SKM-1 treated with dmso at 0.1 percent for 144 hours (cell line): ENCODE results near the gene PSG7.
"Not testable (repeated sequence)": the region's sequence is repeated elsewhere in the genome, so short reads cannot be mapped to it uniquely, and the experiment has no call there.

ENCODE experiments used
- DNase-seq: peaks from one replicate; lab custom pipeline; 2025; ENCODE audit not compliant: unreplicated experiment; lab: John Stamatoyannopoulos, UW

Gene PSG7

DNA sequence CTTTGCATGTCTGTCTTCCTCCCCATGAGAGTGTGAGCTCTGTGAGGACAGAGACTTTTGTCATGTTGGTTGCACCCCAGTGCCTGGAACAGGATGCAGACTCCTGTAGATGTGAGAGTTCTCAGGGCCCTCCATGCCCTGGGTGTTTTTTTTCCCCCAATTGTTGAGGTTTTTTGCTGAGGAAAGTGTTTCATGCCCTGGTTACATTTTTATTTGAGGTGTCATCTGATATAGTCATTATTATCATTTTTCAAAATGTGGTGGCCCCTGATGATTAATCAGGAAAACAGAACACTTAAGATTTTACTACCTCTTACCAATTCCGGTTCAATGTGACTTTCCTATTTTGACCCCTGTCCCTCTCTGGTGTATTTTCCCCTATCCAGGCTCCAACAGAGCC is 20.1 kb downstream of the PSG7 start:
- DNase-seq: not testable (repeated sequence)

DNA sequence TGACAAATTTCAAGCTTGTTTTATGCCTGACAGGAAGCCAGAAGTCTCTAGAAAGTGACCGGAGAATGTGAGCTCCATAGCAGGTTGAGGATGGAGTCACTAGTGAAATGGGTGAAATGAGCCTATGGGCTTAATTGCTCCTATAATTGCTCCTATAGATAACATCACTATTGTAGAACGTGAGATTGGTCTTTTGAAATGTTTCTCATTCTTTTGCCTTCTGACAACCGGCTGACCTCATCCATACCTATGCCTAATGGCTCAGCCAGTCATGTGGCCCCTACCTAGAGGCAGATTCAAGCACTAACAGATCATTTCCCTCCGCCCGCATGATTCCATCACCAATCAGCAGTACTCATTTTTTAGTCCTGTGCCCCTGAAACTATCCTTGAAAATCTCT is 23.5 kb downstream of the PSG7 start:
- DNase-seq: not testable (repeated sequence)

DNA sequence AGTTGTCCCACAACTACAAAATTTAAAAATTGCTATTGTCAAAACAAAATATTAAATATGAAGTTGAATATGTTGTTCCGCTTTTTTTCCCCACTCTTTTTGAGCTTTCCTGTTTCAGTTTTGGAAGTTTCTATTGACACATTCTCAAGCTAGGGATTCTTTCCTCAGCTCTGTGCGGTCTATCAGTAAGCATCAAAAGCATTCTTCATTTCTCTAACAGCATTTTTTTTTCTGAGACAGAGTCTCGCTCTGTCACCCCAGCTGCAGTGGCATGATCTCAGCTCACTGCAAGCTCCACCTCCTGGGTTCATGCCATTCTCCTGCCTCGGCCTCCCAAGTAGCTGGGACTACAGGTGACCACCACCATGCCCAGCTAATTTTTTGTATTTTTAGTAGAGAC is 24.1 kb downstream of the PSG7 start:
- not testable (repeated sequence) for DNase-seq

DNA sequence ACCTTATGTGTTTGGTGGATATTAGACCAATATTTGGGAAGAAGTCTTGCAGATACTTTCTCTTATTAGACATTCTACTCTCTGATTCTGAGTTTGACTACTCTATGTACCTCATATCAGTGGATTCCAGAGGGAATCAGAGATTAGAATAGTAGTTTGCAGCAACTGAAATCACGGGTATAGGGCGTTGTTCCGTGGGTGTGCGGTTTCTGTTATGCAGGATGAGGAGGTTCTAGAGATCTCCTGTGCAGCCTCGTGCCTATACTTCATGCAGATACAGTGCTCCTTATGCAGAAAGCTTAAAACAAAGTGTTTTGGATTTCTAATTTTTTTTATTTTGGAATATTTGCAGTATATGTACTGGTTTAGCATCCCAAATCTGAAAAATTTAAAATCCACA is 25.3 kb downstream of the PSG7 start:
- DNase-seq: not testable (repeated sequence)

DNA sequence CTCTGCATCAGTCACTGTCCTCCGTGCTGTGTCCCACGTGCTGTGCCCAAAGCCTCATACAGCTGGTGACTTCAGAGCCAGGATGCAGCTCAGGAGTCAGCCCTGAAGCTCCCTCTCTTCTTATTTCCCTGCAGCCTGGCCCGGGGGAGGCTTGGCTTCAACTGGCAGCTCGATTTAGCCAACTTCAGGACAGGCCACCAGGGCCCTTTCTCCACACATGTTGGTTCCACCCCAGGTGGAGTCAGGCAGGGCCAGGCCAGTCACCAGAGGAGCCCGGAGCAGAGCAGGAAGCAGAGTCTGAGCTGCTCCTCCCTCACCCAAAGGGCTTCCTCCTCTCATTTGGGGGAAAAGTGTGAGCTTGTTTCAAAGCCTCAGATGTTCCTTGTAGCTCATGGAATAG is 30.8 kb downstream of the PSG7 start:
- not testable (repeated sequence) for DNase-seq

DNA sequence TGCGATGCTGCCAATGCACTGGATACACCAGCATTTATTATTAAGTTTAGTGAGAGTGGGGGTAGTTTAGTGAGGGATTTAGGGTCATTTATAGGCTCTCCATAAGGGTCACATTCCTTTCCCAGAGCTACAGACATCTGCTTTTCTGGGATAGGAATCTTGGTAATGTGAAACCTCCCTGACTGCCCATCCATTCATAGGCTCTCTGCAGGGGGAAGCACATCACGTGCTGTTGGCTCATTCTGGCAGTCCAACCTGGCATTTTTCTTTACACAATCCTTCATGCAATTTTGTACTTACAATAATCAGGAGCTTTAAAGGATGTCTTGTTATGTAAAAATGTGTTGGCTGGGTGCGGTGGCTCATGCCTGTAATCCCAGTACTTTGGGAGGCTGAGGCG is 36.4 kb downstream of the PSG7 start:
- DNase-seq: not testable (repeated sequence)

DNA sequence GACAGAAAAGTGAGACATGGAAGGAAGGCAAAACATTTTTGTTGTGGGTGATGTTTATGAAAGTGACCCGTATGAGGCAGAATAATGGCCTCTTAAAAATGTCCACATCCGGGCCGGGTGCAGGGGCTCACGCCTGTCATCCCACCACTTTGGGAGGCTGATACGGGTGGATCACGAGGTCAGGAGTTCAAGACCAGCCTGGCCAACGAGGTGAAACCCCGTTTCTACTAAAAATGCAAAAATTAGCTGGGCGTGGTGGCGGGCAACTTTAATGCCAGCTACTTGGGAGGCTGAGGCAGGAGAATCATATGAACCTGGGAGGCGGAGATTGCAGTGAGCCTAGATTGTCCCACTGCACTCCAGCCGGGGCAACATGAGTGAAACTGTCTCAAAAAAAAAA is 37.3 kb downstream of the PSG7 start:
- not testable (repeated sequence) for DNase-seq

DNA sequence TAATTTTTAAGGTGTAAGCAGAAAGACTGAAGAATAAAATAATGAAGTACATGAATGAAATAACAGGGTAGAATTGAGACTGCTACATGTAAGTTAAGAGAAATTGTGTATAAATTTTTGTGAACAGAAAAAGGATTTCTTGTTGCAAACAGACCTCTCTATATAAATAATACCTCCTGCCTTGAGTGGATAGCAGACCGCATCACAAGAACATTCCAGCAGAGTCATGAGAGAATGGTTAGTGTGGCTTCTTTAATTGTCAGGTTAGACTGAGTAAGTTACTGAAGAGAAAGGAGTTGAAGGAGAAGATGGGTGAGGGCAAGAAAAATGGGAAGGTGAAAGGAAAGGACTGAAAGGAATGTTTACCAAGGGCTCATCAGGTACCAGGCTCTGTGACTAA is 37.9 kb downstream of the PSG7 start:
- DNase-seq: not testable (repeated sequence)

DNA sequence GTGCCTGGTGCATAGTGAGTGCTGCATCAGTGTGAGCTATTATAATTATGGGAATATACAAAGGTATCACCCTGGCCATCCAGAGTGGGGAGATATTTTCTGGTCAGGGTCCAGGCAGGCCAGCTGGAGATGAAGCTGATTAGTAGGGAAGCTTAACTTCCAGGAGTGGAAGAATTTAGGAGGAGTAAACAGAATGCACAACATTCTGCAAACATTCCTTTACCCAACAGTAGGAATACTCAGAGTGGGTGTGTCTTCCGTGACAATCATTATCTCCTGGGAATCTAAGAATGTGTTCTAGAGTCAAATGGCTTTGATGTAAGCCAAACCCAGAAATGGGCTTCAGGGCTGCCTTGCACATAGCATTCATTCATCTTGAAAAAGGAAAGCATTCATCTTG is 38.4 kb downstream of the PSG7 start:
- not testable (repeated sequence) for DNase-seq

DNA sequence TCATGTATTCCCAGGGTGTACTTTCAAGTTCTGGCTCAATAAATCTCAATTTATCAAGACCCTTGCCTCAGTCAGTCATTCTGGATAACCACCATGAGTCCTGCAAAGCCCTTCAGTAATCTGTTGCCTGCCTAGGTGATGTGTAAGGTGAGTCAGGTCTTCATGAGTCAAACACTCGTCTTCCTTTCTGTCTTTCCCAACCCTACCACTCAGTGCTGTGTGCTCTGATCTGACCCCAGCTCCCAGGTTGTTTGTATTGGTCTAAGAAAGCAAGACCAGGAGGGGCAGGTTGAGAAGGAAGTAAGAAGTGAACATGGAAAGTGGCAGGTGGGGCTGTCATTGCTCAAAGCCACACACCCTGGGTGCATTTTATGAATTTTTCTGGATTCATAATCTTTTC is 39.3 kb downstream of the PSG7 start:
- not testable (repeated sequence) for DNase-seq

DNA sequence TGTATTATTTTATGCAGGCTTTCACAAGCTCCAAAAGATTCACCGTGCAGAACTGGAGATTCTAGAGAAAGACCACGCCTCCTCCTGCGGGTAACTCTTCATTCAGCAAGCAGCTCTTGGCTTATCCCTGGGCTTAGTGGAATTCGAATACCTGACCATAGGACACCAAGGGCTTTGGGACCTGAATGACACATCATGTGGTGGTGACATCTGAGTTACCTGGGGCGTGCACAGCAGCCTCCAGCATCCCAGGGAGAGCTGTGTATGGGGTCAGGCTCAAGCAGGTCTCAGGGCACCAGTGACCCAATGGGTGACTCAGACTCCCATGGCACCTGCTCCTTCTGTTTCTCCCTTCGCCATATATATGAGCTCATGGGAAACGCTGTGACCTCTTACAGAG is 46.6 kb downstream of the PSG7 start:
- DNase-seq: not testable (repeated sequence)

DNA sequence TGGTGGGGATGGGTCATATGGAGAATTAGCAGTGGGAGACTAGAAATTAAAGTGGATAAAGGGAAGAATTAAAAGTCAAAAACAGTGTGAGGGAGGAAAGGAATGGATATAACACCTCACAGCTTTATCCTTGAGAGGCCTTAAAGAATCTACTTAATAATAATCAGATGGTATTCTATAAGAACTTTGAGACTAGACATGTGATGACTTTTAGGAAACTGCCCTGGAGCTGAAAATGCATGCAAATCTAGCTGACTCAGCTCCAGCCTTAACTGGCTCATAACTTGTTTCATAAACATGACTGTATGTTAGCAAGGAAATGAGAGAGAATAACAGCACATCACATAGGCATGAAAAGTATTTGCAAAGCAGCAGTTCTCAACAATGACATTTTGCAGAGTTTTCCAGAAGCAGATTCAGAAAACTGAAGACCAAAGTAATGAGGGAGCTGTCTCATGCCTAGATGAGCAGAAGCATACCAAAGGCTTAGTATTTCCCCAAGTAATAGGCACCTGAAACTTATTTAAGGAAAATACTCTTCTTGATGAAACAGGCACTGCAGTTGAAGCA is 49.0 kb downstream of the PSG7 start:
- DNase-seq: not testable (repeated sequence)

DNA sequence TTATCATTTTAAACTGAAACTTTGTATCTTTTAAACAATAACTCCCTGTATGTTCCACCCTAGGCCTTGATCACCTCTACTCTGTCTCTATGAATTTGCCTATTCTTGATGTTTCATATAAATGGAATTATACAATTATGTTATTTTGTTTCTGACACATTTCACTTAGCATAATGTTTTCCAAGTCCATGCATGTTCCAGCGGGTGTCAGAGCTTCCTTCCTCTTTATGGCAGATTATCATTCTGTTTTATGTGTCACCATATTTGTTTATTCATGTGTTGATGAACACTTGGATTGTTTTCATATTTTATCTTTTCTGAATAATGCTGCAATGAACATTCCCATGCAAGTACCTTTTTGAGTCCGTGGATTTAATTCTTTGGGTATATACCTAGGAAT is 54.3 kb downstream of the PSG7 start:
- DNase-seq: not testable (repeated sequence)

DNA sequence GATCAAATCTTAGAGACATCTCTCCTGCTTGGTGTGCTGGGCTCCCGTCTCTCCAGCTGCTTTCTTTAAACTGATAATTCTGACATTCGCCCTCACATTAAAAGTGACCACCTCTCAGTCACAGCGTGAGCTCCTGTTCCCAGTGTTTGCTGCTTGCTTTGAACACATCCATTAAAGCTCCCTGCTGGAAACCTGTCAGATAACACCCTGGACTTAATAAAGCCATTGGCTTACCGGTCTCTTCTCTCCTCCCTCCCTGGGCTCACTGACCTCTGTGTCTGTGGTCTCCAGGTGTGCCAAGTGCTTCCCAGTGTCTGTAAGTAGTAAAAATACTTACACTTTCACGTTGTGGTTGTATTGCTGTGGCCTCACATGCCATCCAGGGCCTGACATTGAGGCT is 55.0 kb downstream of the PSG7 start:
- not testable (repeated sequence) for DNase-seq

DNA sequence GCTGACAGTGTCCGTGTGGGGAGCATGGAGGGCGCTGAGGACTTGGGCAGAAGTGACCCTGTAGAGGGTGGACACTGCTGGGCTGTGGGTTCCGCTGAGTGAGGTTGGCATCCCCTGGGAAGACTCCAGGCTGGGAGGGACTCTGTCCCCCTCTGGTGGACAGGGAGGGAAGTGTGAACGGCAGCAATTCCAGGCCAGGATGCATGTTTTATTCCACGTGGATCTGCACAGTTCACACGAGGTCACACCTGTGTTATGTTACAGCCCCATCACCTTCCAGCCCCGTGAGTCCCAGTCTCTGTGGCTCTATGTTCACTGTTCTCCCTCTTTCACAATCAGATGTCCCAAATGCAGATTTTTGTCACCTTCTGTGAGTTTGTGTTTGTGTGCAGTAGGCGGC is 55.7 kb downstream of the PSG7 start:
- DNase-seq: not testable (repeated sequence)

DNA sequence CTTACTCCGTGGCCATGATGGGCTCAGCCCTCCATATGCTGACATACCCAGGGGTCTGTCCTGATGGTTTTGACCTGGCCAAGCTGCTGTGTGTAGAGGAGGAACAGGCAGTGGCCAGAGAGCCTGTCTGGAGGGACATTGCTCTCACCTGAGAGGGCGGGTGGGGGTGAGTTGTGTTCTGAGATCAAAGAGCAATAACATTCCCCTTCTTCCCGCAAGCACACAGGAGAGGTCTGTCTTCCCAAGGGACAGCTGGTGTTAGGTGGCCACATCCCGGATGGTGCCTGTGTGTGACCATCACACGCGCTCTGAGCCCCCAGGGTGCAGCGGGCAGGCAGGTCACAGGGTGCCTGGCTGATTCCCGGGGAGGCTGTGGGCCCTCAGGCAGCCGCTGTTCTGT is 56.4 kb downstream of the PSG7 start:
- not testable (repeated sequence) for DNase-seq

DNA sequence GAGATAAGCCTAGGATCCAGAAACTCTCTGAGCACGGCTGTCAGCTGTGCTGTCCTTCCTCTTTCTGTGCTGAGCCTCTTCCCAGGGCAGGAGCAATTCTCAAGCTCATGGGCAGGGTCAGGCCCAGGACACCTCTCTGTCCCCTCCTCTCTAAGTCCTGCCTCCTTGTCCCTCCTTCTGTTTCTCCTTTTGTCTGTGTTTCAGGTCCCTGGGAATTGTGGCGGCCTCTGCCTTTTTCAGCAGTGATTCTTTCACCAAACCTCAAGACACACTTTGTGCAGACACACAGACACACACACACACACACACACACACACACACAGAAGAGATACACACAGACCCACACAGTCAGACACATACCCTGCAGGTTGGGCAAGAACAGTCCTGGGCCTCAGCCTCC is 57.4 kb downstream of the PSG7 start, which contains the start of gene PSG1:
TSS of gene PSG1 (minus strand) at position 101 of the 400 bp plus-strand sequence. CDS start 132 bp downstream, outside the sequence.
- DNase-seq: no peak

DNA sequence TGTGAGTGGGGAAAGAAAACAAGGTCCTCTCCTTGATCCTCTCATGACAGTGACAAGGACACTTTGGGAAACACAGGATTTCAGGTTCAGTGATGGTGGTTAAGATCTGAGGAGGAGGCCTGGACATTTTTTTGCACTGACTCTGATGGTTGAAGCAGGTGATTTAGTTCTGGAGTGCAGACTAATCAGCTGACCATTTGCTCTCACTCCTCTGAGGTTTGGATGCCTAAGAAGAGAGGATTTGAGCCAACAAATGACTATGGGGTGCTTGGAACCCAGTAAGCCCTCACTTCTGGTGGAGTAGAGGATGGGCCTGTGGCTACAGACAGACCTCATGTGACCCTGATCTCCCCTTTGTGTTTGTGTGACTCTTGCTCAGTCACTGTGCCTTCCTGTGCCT is 60.4 kb downstream of the PSG7 start:
- not testable (repeated sequence) for DNase-seq

DNA sequence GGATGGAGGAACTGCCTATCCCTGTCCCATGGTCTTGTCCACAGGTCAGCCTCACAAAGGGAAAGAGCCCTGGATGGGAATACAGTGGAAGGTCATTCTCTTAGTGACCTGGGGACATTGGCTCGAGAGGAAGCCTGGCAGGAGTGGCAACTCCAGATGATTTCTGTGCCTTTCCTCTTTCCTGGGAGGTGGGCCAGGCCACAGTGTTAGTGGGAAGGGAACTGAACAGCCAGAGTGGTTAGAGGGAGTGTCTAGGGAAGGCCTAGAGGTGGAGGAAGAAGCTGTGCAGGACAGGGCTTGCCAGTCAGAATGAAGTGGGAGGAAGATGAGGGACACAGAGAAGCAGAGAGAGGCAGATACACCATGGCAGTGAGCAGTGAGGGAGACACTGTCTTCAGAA is 61.1 kb downstream of the PSG7 start:
- DNase-seq: not testable (repeated sequence)

DNA sequence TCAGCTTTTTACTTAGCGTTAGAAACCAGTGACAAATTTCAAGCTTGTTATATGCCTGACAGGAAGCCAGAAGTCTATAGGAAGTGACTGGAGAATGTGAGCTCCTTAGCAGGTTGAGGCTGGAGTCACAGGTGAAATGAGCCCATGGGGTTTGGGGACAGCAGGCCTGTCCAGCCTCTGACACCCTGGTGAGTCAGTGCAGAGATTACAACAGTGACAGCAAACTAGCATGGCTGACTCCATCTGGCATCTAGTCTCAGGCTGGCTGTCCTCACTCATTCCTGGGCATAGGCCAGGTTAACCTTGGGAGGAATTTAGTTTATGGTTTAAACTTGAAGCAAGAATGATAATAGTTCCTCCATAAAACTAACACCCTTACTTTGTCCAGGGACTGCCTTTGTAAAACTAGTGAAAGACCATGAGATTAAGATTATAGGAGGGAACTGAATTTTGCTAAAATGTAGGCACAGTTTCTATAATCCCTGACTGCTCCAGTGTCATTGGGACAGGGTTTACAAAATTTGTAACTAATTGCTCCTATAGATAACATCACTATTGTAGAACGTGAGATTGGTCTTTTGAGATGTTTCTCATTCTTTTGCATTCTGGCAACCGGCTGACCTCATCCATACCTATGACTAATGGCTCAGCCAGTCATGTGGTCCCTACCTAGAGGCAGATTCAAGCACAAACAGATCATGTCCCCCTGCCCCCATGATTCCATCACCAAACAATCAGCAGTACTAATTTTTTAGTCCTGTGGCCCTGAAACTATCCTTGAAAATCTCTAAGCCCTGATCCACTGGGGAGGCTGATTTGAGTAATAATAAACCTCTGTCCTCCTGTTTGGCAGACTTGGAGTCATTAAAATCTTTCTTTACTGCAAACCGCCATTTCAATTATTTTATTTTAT is 61.9 kb downstream of the PSG7 start:
- DNase-seq: not testable (repeated sequence)

DNA sequence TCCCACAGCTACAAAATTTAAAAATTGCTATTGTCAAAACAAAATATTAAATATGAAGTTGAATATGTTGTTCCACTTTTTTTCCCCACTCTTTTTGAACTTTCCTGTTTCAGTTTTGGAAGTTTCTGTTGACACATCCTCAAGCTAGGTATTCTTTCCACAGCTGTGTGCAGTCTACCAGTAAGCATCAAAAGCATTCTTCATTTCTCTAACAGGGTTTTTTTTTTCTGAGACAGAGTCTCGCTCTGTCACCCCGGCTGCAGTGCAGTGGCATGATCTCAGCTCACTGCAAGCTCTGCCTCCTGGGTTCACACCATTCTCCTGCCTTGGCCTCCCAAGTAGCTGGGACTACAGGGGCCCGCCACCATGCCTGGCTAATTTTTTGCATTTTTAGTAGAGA is 62.9 kb downstream of the PSG7 start:
- DNase-seq: not testable (repeated sequence)
